Measurements from ENCODE around the gene ARFGAP1.

DNA sequence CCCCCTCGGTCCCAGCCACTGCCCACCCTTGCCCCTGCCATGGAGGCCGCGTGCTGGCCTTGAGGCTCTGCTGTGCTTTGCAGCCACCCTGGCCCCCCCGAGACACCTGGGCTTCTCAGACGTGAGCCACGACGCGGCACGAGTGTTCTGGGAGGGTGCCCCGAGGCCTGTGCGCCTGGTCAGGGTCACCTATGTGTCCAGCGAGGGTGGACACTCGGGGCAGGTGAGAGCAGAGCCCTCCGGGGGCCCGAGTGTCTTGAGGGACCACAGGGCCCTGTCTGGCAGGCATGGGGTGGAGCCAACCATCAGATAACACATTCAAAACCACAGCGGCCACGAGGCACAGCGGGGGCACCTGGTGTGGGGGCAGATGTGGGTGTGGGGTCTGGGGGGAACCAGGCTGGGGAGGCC, 39.2 kb downstream of the ARFGAP1 start:
- TF ChIP-seq TCF12 (IDR thresholded peaks at IDR 0.05; ENCODE audit: low read depth, low read length) (no peak), FOXK2 (IDR thresholded peaks at IDR 0.05) (no peak), USF2 (IDR thresholded peaks at IDR 0.05; ENCODE audit: borderline replicate concordance, low read depth, low read length) (no peak), ATF3 (IDR thresholded peaks at IDR 0.05; ENCODE audit: borderline replicate concordance, extremely low read depth, low read depth, low read length) (no peak), HDGF (IDR thresholded peaks at IDR 0.05) (no peak), RAD21 (IDR thresholded peaks at IDR 0.05; ENCODE audit: insufficient read depth, low read depth, low read length) (no peak), CBX5 (IDR thresholded peaks at IDR 0.05; ENCODE audit: low read depth) (no peak), SIN3A (IDR thresholded peaks at IDR 0.05; ENCODE audit: low read depth, low read length) (no peak), NFYB (IDR thresholded peaks at IDR 0.05; ENCODE audit: insufficient read depth, low read depth, low read length) (no peak), JUND (IDR thresholded peaks at IDR 0.05; ENCODE audit: low read depth, low read length) (no peak), TCF7 (IDR thresholded peaks at IDR 0.05; ENCODE audit: borderline replicate concordance) (no peak)
- TF ChIP-seq, protein P1, sequence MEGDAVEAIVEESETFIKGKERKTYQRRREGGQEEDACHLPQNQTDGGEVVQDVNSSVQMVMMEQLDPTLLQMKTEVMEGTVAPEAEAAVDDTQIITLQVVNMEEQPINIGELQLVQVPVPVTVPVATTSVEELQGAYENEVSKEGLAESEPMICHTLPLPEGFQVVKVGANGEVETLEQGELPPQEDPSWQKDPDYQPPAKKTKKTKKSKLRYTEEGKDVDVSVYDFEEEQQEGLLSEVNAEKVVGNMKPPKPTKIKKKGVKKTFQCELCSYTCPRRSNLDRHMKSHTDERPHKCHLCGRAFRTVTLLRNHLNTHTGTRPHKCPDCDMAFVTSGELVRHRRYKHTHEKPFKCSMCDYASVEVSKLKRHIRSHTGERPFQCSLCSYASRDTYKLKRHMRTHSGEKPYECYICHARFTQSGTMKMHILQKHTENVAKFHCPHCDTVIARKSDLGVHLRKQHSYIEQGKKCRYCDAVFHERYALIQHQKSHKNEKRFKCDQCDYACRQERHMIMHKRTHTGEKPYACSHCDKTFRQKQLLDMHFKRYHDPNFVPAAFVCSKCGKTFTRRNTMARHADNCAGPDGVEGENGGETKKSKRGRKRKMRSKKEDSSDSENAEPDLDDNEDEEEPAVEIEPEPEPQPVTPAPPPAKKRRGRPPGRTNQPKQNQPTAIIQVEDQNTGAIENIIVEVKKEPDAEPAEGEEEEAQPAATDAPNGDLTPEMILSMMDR (IDR thresholded peaks at IDR 0.05 in 2 of 3, conservative IDR thresholded peaks at IDR 0.05 in 1 of 3; ENCODE audit: control insufficient read depth in 2 of 3, extremely low read depth in 1 of 3, insufficient read depth in 1 of 3, low read depth in 3 of 3, low read length in 3 of 3): no peak
- TF ChIP-seq, protein P2, sequence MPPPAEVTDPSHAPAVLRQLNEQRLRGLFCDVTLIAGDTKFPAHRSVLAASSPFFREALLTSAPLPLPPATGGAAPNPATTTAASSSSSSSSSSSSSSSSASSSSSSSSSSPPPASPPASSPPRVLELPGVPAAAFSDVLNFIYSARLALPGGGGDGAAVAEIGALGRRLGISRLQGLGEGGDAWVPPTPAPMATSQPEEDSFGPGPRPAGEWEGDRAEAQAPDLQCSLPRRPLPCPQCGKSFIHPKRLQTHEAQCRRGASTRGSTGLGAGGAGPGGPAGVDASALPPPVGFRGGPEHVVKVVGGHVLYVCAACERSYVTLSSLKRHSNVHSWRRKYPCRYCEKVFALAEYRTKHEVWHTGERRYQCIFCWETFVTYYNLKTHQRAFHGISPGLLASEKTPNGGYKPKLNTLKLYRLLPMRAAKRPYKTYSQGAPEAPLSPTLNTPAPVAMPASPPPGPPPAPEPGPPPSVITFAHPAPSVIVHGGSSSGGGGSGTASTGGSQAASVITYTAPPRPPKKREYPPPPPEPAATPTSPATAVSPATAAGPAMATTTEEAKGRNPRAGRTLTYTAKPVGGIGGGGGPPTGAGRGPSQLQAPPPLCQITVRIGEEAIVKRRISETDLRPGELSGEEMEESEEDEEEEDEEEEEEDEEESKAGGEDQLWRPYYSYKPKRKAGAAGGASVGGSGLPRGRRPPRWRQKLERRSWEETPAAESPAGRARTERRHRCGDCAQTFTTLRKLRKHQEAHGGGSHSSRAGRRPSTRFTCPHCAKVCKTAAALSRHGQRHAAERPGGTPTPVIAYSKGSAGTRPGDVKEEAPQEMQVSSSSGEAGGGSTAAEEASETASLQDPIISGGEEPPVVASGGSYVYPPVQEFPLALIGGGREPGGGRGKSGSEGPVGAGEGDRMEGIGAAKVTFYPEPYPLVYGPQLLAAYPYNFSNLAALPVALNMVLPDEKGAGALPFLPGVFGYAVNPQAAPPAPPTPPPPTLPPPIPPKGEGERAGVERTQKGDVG (CRISPR knock-in tag; IDR thresholded peaks at IDR 0.05): no peak
- TF ChIP-seq, protein P3, sequence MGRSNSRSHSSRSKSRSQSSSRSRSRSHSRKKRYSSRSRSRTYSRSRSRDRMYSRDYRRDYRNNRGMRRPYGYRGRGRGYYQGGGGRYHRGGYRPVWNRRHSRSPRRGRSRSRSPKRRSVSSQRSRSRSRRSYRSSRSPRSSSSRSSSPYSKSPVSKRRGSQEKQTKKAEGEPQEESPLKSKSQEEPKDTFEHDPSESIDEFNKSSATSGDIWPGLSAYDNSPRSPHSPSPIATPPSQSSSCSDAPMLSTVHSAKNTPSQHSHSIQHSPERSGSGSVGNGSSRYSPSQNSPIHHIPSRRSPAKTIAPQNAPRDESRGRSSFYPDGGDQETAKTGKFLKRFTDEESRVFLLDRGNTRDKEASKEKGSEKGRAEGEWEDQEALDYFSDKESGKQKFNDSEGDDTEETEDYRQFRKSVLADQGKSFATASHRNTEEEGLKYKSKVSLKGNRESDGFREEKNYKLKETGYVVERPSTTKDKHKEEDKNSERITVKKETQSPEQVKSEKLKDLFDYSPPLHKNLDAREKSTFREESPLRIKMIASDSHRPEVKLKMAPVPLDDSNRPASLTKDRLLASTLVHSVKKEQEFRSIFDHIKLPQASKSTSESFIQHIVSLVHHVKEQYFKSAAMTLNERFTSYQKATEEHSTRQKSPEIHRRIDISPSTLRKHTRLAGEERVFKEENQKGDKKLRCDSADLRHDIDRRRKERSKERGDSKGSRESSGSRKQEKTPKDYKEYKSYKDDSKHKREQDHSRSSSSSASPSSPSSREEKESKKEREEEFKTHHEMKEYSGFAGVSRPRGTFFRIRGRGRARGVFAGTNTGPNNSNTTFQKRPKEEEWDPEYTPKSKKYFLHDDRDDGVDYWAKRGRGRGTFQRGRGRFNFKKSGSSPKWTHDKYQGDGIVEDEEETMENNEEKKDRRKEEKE (IDR thresholded peaks at IDR 0.05): no peak

Data from GM12878 (cell line).